SK-N-SH (cell line): ENCODE measurements around the gene LIN52. TPM values are rescaled to one million over a fixed set of nuclear protein-coding genes. Genes with fewer than 3 reads are reported as not detected.
A peak's percentile ranks its signal among the peaks of the same experiment; 100 is the strongest.

Experiments used
- CTCF ChIA-PET: fragments of 300-600, 350-600 bp; formaldehyde crosslinking; extraction: SDS; loops from one replicate; lab custom pipeline; 2021; lab: Yijun Ruan, JAX
- POLR2A ChIA-PET: fragments of 350-600 bp; sonication (Branson Sonifier 250); formaldehyde crosslinking; extraction: SDS; loops from one replicate; lab custom pipeline; 2020; ENCODE audit warnings: antibody characterized with exemption, inconsistent platforms; lab: Yijun Ruan, JAX
- DNase-seq: peaks from one replicate; pipeline ENCODE4 v3.0.0; 2012
- H2AFZ ChIP-seq: fragments of 200-600 bp; sonication (generic); 2 replicates; pipeline ENCODE4 v1.8.1; 2016; ENCODE audit warnings: antibody characterized with exemption, mild to moderate bottlenecking, low read depth
- H3F3A ChIP-seq: fragments of 200-600 bp; sonication (generic); replicated peaks from 2 replicates; pipeline ENCODE3; 2016; ENCODE audit warnings: antibody characterized with exemption, mild to moderate bottlenecking; ENCODE audit not compliant: insufficient read depth
- H3K27ac ChIP-seq, 2 experiments: fragments of 200-500 bp in 1 of 2; fragments of 200-600 bp in 1 of 2; sonication (Bioruptor generic) in 1 of 2; sonication (generic), shearing (Covaris generic) in 1 of 2; 2 replicates each; pipeline versions ENCODE4 v1.5.1 to v1.6.1; 2014 to 2016; ENCODE audit warnings: low read depth in 2 of 2, inconsistent platforms in 1 of 2, low read length in 1 of 2, mild to moderate bottlenecking in 1 of 2, mixed read lengths in 1 of 2
- H3K27me3 ChIP-seq: fragments of 200-600 bp; sonication (generic), shearing (Covaris generic); 2 replicates; pipeline ENCODE4 v1.6.1; 2016; ENCODE audit warnings: mixed run types; ENCODE audit not compliant: insufficient read depth
- H3K36me3 ChIP-seq, 2 experiments: fragments of 200-500 bp in 1 of 2; fragments of 200-600 bp in 1 of 2; sonication (Bioruptor generic) in 1 of 2; sonication (generic) in 1 of 2; replicated peaks in 1 of 2; 2 replicates each; pipeline versions ENCODE3 to v1.5.1; 2014 to 2016; ENCODE audit warnings: low read length in 1 of 2, mild to moderate bottlenecking in 1 of 2; ENCODE audit not compliant: insufficient read depth in 2 of 2, control insufficient read depth in 1 of 2
- H3K4me1 ChIP-seq, 2 experiments: fragments of 200-500 bp in 1 of 2; fragments of 200-600 bp in 1 of 2; sonication (Bioruptor generic) in 1 of 2; sonication (generic), shearing (Covaris generic) in 1 of 2; 2 replicates each; pipeline versions ENCODE4 v1.5.1 to v1.6.1; 2014 to 2016; ENCODE audit warnings: low read depth in 1 of 2, low read length in 1 of 2, mixed run types in 1 of 2; ENCODE audit not compliant: insufficient read depth in 2 of 2, control insufficient read depth in 1 of 2
- H3K4me2 ChIP-seq: fragments of 200-600 bp; sonication (generic), shearing (Covaris generic); 2 replicates; pipeline ENCODE4 v1.6.1; 2017; ENCODE audit warnings: mixed run types
- H3K4me3 ChIP-seq, 2 experiments: fragments of 200-500 bp in 1 of 2; fragments of 200-600 bp in 1 of 2; sonication (Bioruptor generic) in 1 of 2; sonication (generic), shearing (Covaris generic) in 1 of 2; 2 replicates each; pipeline versions ENCODE4 v1.5.1 to v1.8.1; 2014 to 2016; ENCODE audit warnings: low read depth in 2 of 2, inconsistent platforms in 1 of 2, low read length in 1 of 2, mild to moderate bottlenecking in 1 of 2, mixed read lengths in 1 of 2, moderate library complexity in 1 of 2
- H3K79me2 ChIP-seq: fragments of 200-600 bp; sonication (generic); 2 replicates; pipeline ENCODE4 v1.8.1; 2017; ENCODE audit warnings: mild to moderate bottlenecking; ENCODE audit not compliant: insufficient read depth
- H3K9ac ChIP-seq: fragments of 200-600 bp; sonication (generic); 2 replicates; pipeline ENCODE4 v1.6.1; 2017; ENCODE audit warnings: mixed run types
- H3K9me2 ChIP-seq: fragments of 200-600 bp; sonication (generic); 2 replicates; pipeline ENCODE4 v1.6.1; 2017; ENCODE audit warnings: mixed run types
- H3K9me3 ChIP-seq: fragments of 200-600 bp; sonication (generic); 2 replicates; pipeline ENCODE4 v1.6.1; 2017; ENCODE audit warnings: mixed run types, mild to moderate bottlenecking, moderate library complexity
- H4K20me1 ChIP-seq: fragments of 200-600 bp; sonication (generic); 2 replicates; pipeline ENCODE4 v1.6.1; 2017; ENCODE audit warnings: mild to moderate bottlenecking, mixed run types; ENCODE audit not compliant: insufficient read depth
- CHD2 ChIP-seq: fragments of 150-350 bp; IDR thresholded peaks from 2 replicates; pipeline ENCODE4 v1.6.1; 2018; ENCODE audit warnings: low read length; ENCODE audit not compliant: partially characterized antibody
- ELF1 ChIP-seq: IDR thresholded peaks from 2 replicates; pipeline ENCODE4 v1.4.0; 2012
- EP300 ChIP-seq, 2 experiments: IDR thresholded peaks; 2 replicates each; pipeline versions ENCODE4 v1.4.0 to v1.6.1; 2012; ENCODE audit warnings: borderline replicate concordance in 1 of 2, low read depth in 1 of 2, low read length in 1 of 2
- EZH2phosphoT487 ChIP-seq: fragments of 200-600 bp; sonication (generic); IDR thresholded peaks from 2 replicates; pipeline ENCODE4 v1.6.1; 2017; ENCODE audit warnings: low read depth, mixed run types, mild to moderate bottlenecking, antibody characterized with exemption, moderate library complexity, borderline replicate concordance
- FOSL2 ChIP-seq: IDR thresholded peaks from 2 replicates; pipeline ENCODE4 v1.4.0; 2012; ENCODE audit warnings: low read depth, mild to moderate bottlenecking, moderate library complexity, borderline replicate concordance
- FOXJ3 ChIP-seq: sonication (generic); formaldehyde crosslinking; IDR thresholded peaks from 2 replicates; pipeline ENCODE4 v1.5.1; 2020; ENCODE audit warnings: mild to moderate bottlenecking, missing genetic modification reagents
- GABPA ChIP-seq: IDR thresholded peaks from 2 replicates; pipeline ENCODE4 v1.4.0; 2012; ENCODE audit warnings: low read depth, mild to moderate bottlenecking
- JUND ChIP-seq: IDR thresholded peaks from 2 replicates; pipeline ENCODE4 v1.4.0; 2012
- MEF2A ChIP-seq: IDR thresholded peaks from 2 replicates; pipeline ENCODE4 v1.4.0; 2012; ENCODE audit warnings: low read depth, borderline replicate concordance
- MXI1 ChIP-seq: IDR thresholded peaks from 2 replicates; pipeline ENCODE4 v1.6.1; 2012; ENCODE audit warnings: mild to moderate bottlenecking, low read depth, low read length, improper control_type of control experiment
- NFIC ChIP-seq: IDR thresholded peaks from 2 replicates; pipeline ENCODE4 v1.4.0; 2012; ENCODE audit warnings: borderline replicate concordance
- NRF1 ChIP-seq: IDR thresholded peaks from 2 replicates; pipeline ENCODE4 v1.6.1; 2012; ENCODE audit warnings: low read depth, mild to moderate bottlenecking, low read length
- POLR2AphosphoS5 ChIP-seq: IDR thresholded peaks from 2 replicates; pipeline ENCODE4 v1.6.1; 2012; ENCODE audit warnings: low read depth, low read length
- RCOR1 ChIP-seq: fragments of 150-350 bp; IDR thresholded peaks from 2 replicates; pipeline ENCODE4 v1.6.1; 2017; ENCODE audit warnings: antibody characterized with exemption, low read length
- RXRA ChIP-seq: IDR thresholded peaks from 2 replicates; pipeline ENCODE4 v1.4.0; 2012; ENCODE audit warnings: low read depth, mild to moderate bottlenecking, borderline replicate concordance
- SIN3A ChIP-seq: IDR thresholded peaks from 2 replicates; pipeline ENCODE4 v1.6.1; 2012; ENCODE audit warnings: low read depth, mild to moderate bottlenecking, low read length, moderate library complexity, borderline replicate concordance
- SMC3 ChIP-seq: IDR thresholded peaks from 2 replicates; pipeline ENCODE4 v1.6.1; 2012; ENCODE audit warnings: low read depth, low read length, improper control_type of control experiment
- TAF1 ChIP-seq: IDR thresholded peaks from 2 replicates; pipeline ENCODE4 v1.6.1; 2012; ENCODE audit warnings: low read depth, mild to moderate bottlenecking, low read length, moderate library complexity, borderline replicate concordance
- TCF12 ChIP-seq: IDR thresholded peaks from 2 replicates; pipeline ENCODE4 v1.4.0; 2012
- TEAD4 ChIP-seq: IDR thresholded peaks from 2 replicates; pipeline ENCODE4 v1.4.0; 2012; ENCODE audit warnings: mild to moderate bottlenecking, borderline replicate concordance; ENCODE audit not compliant: insufficient read depth
- YY1 ChIP-seq: IDR thresholded peaks from 2 replicates; pipeline ENCODE4 v1.4.0; 2012; ENCODE audit warnings: low read depth, mild to moderate bottlenecking
- WGBS: methylation state at CpG from one replicate; pipeline ENCODE4 v1.1.6; 2017; ENCODE audit warnings: low lambda C conversion rate; 5-methylcytosine and 5-hydroxymethylcytosine counted together
- polyA plus RNA-seq, 3 experiments: library from polyadenylated mRNA; depleted of rRNA; stranded (reverse); fragments of >200 nt; gene quantifications; 2 replicates each; pipeline ENCODE4 v1.2.3, GENCODE V29; 2012
- TF ChIP-seq, protein P1 (sequence below): fragments of 200-600 bp; sonication (generic); IDR thresholded peaks from 2 replicates; pipeline ENCODE4 v1.6.1; 2017; ENCODE audit warnings: antibody characterized with exemption, mild to moderate bottlenecking, moderate library complexity
- TF ChIP-seq, protein P2 (sequence below): fragments of 150-350 bp; IDR thresholded peaks from 2 replicates; pipeline ENCODE4 v1.6.1; 2016; ENCODE audit warnings: mild to moderate bottlenecking, low read depth, low read length
- TF ChIP-seq, protein P3 (sequence below): IDR thresholded peaks from 2 replicates; pipeline ENCODE4 v1.4.0; 2012; ENCODE audit warnings: low read depth, borderline replicate concordance
- TF ChIP-seq, protein P4 (sequence below): IDR thresholded peaks from 2 replicates; pipeline ENCODE4; 2012
- TF ChIP-seq, protein P5 (sequence below): IDR thresholded peaks from 2 replicates; pipeline ENCODE4 v1.4.0; 2012; ENCODE audit warnings: low read depth

Gene LIN52, protein sequence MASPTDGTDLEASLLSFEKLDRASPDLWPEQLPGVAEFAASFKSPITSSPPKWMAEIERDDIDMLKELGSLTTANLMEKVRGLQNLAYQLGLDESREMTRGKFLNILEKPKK
- 4.9 and 5.9 TPM in 2 replicates for polyA plus RNA-seq (2012; rRNA removed)
- polyA plus RNA-seq (2012; cell fraction: cytosol; rRNA removed), result 8.1 and 8.7 TPM in 2 replicates
- 2.9 and 4.1 TPM in 2 replicates for polyA plus RNA-seq (2012; cell fraction: nucleus; rRNA removed)

DNA sequence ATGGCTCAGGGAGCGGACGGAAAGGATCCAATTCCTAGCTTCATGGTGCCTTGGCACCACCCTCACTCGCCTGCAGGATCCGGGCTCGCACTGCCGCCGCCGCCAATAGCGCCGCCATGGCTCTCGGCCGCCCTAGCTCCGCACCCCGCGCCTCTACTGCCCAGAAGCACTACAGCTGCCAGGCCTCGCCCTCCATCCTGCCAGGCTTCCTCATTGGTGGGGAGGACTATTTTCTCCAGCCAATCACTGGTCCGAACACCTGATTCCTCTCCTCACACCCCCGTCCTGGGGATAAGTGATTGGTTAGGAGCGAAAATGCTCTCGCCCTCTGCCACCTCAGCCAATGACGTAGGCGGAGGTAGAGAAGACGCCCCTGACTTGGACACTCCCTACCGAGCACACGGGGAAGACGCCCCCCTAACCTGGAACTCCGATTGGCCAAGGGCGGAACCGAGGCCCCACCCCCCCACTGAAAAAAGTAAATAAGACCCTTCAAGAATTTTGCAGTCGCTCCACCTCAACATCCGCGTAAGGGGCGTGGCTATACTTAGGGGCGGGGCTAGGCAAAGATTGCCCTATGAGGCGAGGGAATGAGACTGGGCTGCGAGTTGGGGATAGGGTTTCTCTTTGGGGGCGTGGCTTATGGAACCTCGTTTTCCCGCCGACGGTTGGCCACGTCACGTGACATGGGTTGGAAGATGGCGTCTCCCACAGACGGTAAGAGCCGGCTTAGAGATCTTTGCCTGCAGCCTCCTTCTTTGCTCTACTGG lies at the start of gene LIN52, which contains the start of gene ALDH6A1:
Gene LIN52, plus strand, starts transcription at position 680 of the 770 bp plus-strand sequence. Its CDS starts 19 bp downstream, at position 699.
Gene ALDH6A1, minus strand, starts transcription at position 177 of the 770 bp plus-strand sequence. Its CDS starts 59 bp downstream, at position 118.
- Histone ChIP-seq H3K4me3 (peak within 1 kb of the TSS; percentile 72 to 84), H3F3A (no peaks in the 10 kb centered on the region), H3K36me3 (no peaks in the 10 kb centered on the region), H3K9me3 (no peaks in the 10 kb centered on the region), H3K9me2 (no peaks in the 10 kb centered on the region), H4K20me1 (no peaks in the 10 kb centered on the region), H3K4me2 (peak within 1 kb of the TSS; percentile 97), H2AFZ (peak within 1 kb of the TSS; percentile 99), H3K4me1 (peaks cover 0 to 10% of the 10 kb centered on the region in 2 experiments; a peak in 2 of 4 replicates), H3K27ac (peak within 1 kb of the TSS; percentile 51 to 75), H3K9ac (peak within 1 kb of the TSS; percentile 88), H3K27me3 (no peaks in the 10 kb centered on the region), H3K79me2 (peaks cover 41% of the 10 kb centered on the region)
- ChIA-PET CTCF (interaction anchor here (0.6 to 1.3 kb wide), 3 partner anchors 28 to 167 kb away, joined by 4 read pairs; no protein-coding TSS in a partner anchor), POLR2A (interaction anchor here (0.5 to 1.2 kb wide), 3 partner anchors 11 to 155 kb away, joined by 3 read pairs; partner anchors contain the start of gene VSX2)
- 1% methylated on average over 17 of the region's 46 CpGs for WGBS
- peak; percentile 98 for DNase-seq
- TF ChIP-seq, protein P1, sequence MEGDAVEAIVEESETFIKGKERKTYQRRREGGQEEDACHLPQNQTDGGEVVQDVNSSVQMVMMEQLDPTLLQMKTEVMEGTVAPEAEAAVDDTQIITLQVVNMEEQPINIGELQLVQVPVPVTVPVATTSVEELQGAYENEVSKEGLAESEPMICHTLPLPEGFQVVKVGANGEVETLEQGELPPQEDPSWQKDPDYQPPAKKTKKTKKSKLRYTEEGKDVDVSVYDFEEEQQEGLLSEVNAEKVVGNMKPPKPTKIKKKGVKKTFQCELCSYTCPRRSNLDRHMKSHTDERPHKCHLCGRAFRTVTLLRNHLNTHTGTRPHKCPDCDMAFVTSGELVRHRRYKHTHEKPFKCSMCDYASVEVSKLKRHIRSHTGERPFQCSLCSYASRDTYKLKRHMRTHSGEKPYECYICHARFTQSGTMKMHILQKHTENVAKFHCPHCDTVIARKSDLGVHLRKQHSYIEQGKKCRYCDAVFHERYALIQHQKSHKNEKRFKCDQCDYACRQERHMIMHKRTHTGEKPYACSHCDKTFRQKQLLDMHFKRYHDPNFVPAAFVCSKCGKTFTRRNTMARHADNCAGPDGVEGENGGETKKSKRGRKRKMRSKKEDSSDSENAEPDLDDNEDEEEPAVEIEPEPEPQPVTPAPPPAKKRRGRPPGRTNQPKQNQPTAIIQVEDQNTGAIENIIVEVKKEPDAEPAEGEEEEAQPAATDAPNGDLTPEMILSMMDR, result peak; percentile 29; the same call in 1 of the 2 replicates
- no peak for TF ChIP-seq ELF1
- peak; percentile 27 for TF ChIP-seq CHD2
- peak; percentile 88 for TF ChIP-seq TAF1
- no peak for TF ChIP-seq EZH2phosphoT487
- TF ChIP-seq NFIC, result no peak
- TF ChIP-seq YY1, result peak; percentile 94
- TF ChIP-seq RXRA, result no peak
- TF ChIP-seq TEAD4, result no peak
- TF ChIP-seq RCOR1, result no peak
- peak; percentile 57; the same call in 1 of the 2 replicates for TF ChIP-seq SIN3A
- TF ChIP-seq, protein P2, sequence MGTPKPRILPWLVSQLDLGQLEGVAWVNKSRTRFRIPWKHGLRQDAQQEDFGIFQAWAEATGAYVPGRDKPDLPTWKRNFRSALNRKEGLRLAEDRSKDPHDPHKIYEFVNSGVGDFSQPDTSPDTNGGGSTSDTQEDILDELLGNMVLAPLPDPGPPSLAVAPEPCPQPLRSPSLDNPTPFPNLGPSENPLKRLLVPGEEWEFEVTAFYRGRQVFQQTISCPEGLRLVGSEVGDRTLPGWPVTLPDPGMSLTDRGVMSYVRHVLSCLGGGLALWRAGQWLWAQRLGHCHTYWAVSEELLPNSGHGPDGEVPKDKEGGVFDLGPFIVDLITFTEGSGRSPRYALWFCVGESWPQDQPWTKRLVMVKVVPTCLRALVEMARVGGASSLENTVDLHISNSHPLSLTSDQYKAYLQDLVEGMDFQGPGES, result peak; percentile 66
- TF ChIP-seq GABPA, result no peak
- TF ChIP-seq FOSL2, result no peak
- TF ChIP-seq EP300 (IDR thresholded peaks at IDR 0.05; ENCODE audit: borderline replicate concordance in 1 of 2, low read depth in 1 of 2, low read length in 1 of 2), result no peak
- TF ChIP-seq FOXJ3 (CRISPR knock-in tag), result no peak
- TF ChIP-seq JUND, result no peak
- no peak for TF ChIP-seq MEF2A
- peak; percentile 80 for TF ChIP-seq MXI1
- TF ChIP-seq, protein P3, sequence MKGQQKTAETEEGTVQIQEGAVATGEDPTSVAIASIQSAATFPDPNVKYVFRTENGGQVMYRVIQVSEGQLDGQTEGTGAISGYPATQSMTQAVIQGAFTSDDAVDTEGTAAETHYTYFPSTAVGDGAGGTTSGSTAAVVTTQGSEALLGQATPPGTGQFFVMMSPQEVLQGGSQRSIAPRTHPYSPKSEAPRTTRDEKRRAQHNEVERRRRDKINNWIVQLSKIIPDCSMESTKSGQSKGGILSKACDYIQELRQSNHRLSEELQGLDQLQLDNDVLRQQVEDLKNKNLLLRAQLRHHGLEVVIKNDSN, result peak; percentile 95
- TF ChIP-seq TCF12, result no peak
- TF ChIP-seq, protein P4, sequence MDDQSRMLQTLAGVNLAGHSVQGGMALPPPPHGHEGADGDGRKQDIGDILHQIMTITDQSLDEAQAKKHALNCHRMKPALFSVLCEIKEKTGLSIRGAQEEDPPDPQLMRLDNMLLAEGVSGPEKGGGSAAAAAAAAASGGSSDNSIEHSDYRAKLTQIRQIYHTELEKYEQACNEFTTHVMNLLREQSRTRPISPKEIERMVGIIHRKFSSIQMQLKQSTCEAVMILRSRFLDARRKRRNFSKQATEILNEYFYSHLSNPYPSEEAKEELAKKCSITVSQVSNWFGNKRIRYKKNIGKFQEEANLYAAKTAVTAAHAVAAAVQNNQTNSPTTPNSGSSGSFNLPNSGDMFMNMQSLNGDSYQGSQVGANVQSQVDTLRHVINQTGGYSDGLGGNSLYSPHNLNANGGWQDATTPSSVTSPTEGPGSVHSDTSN, result no peak; the same call in 1 of the 2 replicates
- TF ChIP-seq, protein P5, sequence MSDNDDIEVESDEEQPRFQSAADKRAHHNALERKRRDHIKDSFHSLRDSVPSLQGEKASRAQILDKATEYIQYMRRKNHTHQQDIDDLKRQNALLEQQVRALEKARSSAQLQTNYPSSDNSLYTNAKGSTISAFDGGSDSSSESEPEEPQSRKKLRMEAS, result peak; percentile 82
- no peak for TF ChIP-seq SMC3
- no peak; the same call in 1 of the 2 replicates for TF ChIP-seq NRF1
- TF ChIP-seq POLR2AphosphoS5, result peak; percentile 82
